HL-60 (cell line): ENCODE measurements around the gene NFE2L1.

Experiments
- CTCF ChIP-seq: IDR thresholded peaks from one replicate; pipeline ENCODE4 v1.5.1; 2011; ENCODE audit warnings: low read length, control low read depth, inconsistent platforms; ENCODE audit not compliant: insufficient read depth
- GABPA ChIP-seq: IDR thresholded peaks from 2 replicates; pipeline ENCODE4 v1.6.1; 2012; ENCODE audit warnings: low read depth
- POLR2AphosphoS5 ChIP-seq: IDR thresholded peaks from 2 replicates; pipeline ENCODE4 v1.6.1; 2012; ENCODE audit warnings: low read depth
- SPI1 ChIP-seq: IDR thresholded peaks from 2 replicates; pipeline ENCODE4 v1.6.1; 2012; ENCODE audit warnings: low read depth, mild to moderate bottlenecking, borderline replicate concordance
- TF ChIP-seq, protein P1 (sequence below): IDR thresholded peaks from 2 replicates; pipeline ENCODE4 v1.6.1; 2012; ENCODE audit warnings: low read depth; ENCODE audit not compliant: insufficient replicate concordance

DNA sequence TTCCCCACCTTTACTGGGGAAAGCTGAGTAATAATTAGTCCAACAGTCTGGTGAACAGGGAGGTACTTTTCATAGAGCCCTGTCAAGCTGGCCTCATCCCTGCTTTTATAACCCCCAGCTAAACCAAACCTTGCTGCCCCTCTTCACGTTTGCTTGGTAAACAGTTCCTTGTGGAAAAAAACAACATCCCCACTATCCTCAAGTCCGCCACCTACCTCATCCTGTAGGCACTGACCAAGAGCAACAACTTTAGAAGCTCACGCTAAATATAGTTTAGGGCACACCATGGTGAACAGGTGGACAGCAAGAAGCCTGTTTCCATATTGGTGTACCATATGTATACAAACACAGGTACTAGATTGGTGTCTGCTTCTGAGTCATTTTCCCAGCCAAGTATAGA, 16.5 kb downstream of the NFE2L1 start:
- TF ChIP-seq CTCF = no peak
- no peak for TF ChIP-seq POLR2AphosphoS5
- no peak for TF ChIP-seq GABPA
- TF ChIP-seq, protein P1, sequence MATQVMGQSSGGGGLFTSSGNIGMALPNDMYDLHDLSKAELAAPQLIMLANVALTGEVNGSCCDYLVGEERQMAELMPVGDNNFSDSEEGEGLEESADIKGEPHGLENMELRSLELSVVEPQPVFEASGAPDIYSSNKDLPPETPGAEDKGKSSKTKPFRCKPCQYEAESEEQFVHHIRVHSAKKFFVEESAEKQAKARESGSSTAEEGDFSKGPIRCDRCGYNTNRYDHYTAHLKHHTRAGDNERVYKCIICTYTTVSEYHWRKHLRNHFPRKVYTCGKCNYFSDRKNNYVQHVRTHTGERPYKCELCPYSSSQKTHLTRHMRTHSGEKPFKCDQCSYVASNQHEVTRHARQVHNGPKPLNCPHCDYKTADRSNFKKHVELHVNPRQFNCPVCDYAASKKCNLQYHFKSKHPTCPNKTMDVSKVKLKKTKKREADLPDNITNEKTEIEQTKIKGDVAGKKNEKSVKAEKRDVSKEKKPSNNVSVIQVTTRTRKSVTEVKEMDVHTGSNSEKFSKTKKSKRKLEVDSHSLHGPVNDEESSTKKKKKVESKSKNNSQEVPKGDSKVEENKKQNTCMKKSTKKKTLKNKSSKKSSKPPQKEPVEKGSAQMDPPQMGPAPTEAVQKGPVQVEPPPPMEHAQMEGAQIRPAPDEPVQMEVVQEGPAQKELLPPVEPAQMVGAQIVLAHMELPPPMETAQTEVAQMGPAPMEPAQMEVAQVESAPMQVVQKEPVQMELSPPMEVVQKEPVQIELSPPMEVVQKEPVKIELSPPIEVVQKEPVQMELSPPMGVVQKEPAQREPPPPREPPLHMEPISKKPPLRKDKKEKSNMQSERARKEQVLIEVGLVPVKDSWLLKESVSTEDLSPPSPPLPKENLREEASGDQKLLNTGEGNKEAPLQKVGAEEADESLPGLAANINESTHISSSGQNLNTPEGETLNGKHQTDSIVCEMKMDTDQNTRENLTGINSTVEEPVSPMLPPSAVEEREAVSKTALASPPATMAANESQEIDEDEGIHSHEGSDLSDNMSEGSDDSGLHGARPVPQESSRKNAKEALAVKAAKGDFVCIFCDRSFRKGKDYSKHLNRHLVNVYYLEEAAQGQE = no peak
- TF ChIP-seq SPI1 = no peak
